ENCODE measurements around the gene TRHDE.

GRCh38 chr12:72465155-72465554 is 193.0 kb downstream of the TRHDE start:
- TF ChIP-seq CTCF (IDR thresholded peaks at IDR 0.05): no peak
- TF ChIP-seq POLR2A (IDR thresholded peaks at IDR 0.05): no peak
